Measurements from ENCODE around the gene ADSS1.

DNA sequence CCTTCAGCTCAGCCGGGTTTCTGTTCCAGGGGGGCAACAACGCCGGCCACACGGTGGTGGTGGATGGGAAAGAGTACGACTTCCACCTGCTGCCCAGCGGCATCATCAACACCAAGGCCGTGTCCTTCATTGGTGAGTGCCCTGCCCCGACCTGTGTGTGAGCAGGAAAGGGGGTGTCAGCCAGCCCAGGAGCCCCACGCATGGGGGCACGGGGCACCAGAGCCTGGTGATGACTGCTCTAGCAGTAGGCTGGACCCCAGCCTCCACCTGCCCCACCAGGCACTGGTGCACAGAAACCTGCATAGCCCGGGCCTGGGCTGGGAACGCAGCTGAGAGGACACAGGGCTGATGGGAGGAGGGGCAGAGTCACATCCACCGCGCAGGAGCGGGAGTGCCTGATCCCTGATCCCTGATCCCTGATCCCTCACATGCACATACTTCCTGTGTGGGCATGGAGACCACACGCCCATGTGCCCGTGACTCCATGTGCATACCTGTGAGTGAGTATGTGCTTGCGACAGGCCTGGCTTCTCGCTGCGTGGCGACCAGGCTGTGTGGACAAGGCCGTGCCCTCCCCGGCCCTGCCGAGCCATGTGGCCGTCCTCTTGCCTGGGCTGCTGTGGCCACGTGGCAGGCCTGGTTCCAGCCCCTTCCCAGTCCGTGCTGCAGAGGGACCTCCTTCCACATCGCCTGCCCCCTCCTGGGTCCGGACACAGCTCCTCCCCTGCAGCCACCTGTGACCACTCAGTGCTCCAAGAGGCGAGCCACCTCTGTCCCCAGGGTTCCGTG, 11.2 kb downstream of the ADSS1 start:
- TF ChIP-seq, protein P1, sequence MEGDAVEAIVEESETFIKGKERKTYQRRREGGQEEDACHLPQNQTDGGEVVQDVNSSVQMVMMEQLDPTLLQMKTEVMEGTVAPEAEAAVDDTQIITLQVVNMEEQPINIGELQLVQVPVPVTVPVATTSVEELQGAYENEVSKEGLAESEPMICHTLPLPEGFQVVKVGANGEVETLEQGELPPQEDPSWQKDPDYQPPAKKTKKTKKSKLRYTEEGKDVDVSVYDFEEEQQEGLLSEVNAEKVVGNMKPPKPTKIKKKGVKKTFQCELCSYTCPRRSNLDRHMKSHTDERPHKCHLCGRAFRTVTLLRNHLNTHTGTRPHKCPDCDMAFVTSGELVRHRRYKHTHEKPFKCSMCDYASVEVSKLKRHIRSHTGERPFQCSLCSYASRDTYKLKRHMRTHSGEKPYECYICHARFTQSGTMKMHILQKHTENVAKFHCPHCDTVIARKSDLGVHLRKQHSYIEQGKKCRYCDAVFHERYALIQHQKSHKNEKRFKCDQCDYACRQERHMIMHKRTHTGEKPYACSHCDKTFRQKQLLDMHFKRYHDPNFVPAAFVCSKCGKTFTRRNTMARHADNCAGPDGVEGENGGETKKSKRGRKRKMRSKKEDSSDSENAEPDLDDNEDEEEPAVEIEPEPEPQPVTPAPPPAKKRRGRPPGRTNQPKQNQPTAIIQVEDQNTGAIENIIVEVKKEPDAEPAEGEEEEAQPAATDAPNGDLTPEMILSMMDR (IDR thresholded peaks at IDR 0.05; ENCODE audit: low read depth, low read length, poor library complexity, severe bottlenecking): no peak
- TF ChIP-seq EZH2phosphoT487 (IDR thresholded peaks at IDR 0.05; ENCODE audit: borderline replicate concordance, low read length): no peak
